ENCODE measurements around the gene CDKL1.
"Not testable (repeated sequence)": the region's sequence is repeated elsewhere in the genome, so short reads cannot be mapped to it uniquely, and the experiment has no call there.

CDKL1 gene

DNA sequence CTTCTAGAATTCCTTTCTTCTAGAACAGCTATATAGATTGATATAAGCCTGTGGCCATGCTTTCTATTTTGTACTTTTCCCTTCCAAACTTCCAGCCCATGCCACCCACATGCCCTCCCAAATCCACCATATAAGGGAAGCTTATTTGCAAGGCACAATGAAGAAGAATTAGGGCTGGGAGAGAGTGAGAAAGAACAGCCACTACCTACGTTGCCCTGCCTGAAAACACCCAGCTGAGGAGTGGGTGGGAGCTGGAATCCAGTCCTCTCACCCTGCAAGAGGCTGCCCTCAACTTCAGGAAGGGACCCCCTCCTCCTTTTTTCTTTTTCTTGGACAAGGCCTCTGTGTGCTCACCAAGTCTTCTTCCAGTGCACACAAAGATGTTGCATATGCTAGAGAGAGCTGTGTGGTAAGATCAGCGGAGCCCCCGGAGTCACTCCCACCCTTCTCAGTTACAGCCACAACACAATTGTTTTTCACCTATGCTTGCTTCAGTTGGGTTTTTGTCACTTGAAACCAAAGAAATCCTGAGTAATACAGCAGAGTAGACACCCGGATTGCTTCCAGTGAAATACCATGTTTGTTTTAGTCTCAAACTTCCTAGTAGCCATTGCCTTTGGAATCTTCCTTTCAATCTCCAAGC lies 38.8 kb downstream of the CDKL1 start:
- no peaks in the 10 kb centered on the region for H3K9me3 ChIP-seq
- no peaks in the 10 kb centered on the region for H3K4me1 ChIP-seq
- H3K36me3 ChIP-seq = no peaks in the 10 kb centered on the region
- TF ChIP-seq, protein P1, sequence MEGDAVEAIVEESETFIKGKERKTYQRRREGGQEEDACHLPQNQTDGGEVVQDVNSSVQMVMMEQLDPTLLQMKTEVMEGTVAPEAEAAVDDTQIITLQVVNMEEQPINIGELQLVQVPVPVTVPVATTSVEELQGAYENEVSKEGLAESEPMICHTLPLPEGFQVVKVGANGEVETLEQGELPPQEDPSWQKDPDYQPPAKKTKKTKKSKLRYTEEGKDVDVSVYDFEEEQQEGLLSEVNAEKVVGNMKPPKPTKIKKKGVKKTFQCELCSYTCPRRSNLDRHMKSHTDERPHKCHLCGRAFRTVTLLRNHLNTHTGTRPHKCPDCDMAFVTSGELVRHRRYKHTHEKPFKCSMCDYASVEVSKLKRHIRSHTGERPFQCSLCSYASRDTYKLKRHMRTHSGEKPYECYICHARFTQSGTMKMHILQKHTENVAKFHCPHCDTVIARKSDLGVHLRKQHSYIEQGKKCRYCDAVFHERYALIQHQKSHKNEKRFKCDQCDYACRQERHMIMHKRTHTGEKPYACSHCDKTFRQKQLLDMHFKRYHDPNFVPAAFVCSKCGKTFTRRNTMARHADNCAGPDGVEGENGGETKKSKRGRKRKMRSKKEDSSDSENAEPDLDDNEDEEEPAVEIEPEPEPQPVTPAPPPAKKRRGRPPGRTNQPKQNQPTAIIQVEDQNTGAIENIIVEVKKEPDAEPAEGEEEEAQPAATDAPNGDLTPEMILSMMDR (IDR thresholded peaks at IDR 0.05; ENCODE audit: low read depth, low read length) = no peak
- no peaks in the 10 kb centered on the region for H3K27me3 ChIP-seq
- DNase-seq = no peak
- no peak overlapping the region for H3K4me3 ChIP-seq (ENCODE audit: low read depth, low read length)

GRCh38 chr14:50357124-50357523 lies 39.6 kb downstream of the CDKL1 start:
- H3K4me1 ChIP-seq = no peaks in the 10 kb centered on the region
- no peaks in the 10 kb centered on the region for H3K9me3 ChIP-seq
- H3K4me3 ChIP-seq (ENCODE audit: low read depth, low read length) = no peak overlapping the region
- no peak for DNase-seq
- TF ChIP-seq, protein P1 (IDR thresholded peaks at IDR 0.05; ENCODE audit: low read depth, low read length) = no peak
- no peaks in the 10 kb centered on the region for H3K36me3 ChIP-seq
- no peaks in the 10 kb centered on the region for H3K27me3 ChIP-seq

GRCh38 chr14:50356283-50356682 lies 40.4 kb downstream of the CDKL1 start:
- H3K4me1 ChIP-seq; H3K4me3 ChIP-seq (ENCODE audit: low read depth, low read length); DNase-seq; H3K9me3 ChIP-seq; H3K36me3 ChIP-seq; H3K27me3 ChIP-seq: not testable (repeated sequence)

DNA sequence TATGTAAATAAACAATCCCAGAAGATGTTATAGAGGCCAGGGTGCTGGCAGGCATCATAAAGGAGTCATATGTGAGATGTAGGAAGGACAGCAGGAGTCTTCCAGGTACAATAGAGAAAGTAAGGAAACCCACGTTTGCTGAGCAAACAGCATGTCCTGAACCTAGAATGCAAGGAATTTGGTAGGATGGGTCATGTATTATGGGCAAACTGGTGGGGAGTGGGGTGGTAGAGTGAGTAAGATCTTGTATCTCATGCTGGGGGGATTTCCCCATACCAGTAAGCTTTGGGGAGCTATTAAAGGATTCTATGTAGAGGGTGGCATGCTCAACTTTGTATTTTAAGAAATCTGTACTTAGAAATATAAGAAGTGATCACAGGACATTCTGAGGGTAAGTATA lies 41.0 kb downstream of the CDKL1 start:
- Histone ChIP-seq H3K4me1 (no peaks in the 10 kb centered on the region), H3K9me3 (no peaks in the 10 kb centered on the region), H3K36me3 (no peaks in the 10 kb centered on the region), H3K27me3 (no peaks in the 10 kb centered on the region), H3K4me3 (ENCODE audit: low read depth, low read length) (no peak overlapping the region)
- TF ChIP-seq, protein P1 (IDR thresholded peaks at IDR 0.05; ENCODE audit: low read depth, low read length) = no peak
- DNase-seq = no peak

GRCh38 chr14:50354527-50354926 lies 42.2 kb downstream of the CDKL1 start:
- Histone ChIP-seq H3K27me3 (no peaks in the 10 kb centered on the region), H3K4me3 (ENCODE audit: low read depth, low read length) (no peak overlapping the region), H3K36me3 (no peaks in the 10 kb centered on the region), H3K4me1 (no peaks in the 10 kb centered on the region), H3K9me3 (no peaks in the 10 kb centered on the region)
- no peak for DNase-seq
- TF ChIP-seq, protein P1 (IDR thresholded peaks at IDR 0.05; ENCODE audit: low read depth, low read length) = no peak

DNA sequence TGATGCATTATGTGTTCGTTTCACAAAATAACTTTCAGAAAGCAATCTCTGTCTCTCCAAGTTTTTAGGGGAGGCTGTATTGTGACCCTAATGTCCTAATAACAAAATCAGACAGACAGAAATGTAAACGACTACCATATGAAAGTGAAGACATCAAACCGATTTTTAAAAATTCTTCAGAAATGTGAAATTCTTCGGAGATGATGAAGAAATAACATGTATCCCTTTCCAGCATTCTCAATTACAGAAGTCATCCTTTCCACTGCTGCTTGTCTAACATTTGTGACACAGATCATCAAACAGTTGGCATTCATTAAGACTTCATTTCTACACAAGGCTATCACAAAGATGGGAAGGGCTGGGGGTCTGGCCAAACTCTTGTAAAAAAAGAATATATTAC lies 43.6 kb downstream of the CDKL1 start:
- H3K4me3 ChIP-seq (ENCODE audit: low read depth, low read length) = no peak overlapping the region
- TF ChIP-seq, protein P1 (IDR thresholded peaks at IDR 0.05; ENCODE audit: low read depth, low read length) = no peak
- H3K4me1 ChIP-seq = no peaks in the 10 kb centered on the region

More for the DNA sequence above, 43.6 kb downstream of the CDKL1 start:
- no peak for DNase-seq
- no peaks in the 10 kb centered on the region for H3K27me3 ChIP-seq
- no peaks in the 10 kb centered on the region for H3K9me3 ChIP-seq
- H3K36me3 ChIP-seq = no peaks in the 10 kb centered on the region
